ENCODE measurements around the gene OR13C5.

The OR13C5 gene

GRCh38 chr9:104555521-104555920, 43.7 kb downstream of the OR13C5 start:
- Histone ChIP-seq H3K36me3 (ENCODE audit: control insufficient read depth, insufficient read depth, low read length) (no peaks in the 10 kb centered on the region), H3K4me3 (ENCODE audit: low read length) (no peak overlapping the region), H3K9me3 (ENCODE audit: control insufficient read depth, insufficient read depth, low read length) (no peaks in the 10 kb centered on the region), H3K4me1 (ENCODE audit: control insufficient read depth, insufficient read depth, low read length) (no peaks in the 10 kb centered on the region), H3K27me3 (ENCODE audit: control insufficient read depth, insufficient read depth, low read length) (no peaks in the 10 kb centered on the region), H3K27ac (ENCODE audit: low read length) (no peak overlapping the region)
- DNase-seq (ENCODE audit: low read depth, low spot score), result no peak
- WGBS (ENCODE audit: insufficient coverage, insufficient read length), result no CpG with 5 or more reads among the region's 1 CpG

GRCh38 chr9:104553261-104553660, 46.0 kb downstream of the OR13C5 start:
- Histone ChIP-seq H3K36me3 (ENCODE audit: control insufficient read depth, insufficient read depth, low read length) (no peaks in the 10 kb centered on the region), H3K27me3 (ENCODE audit: control insufficient read depth, insufficient read depth, low read length) (no peaks in the 10 kb centered on the region), H3K9me3 (ENCODE audit: control insufficient read depth, insufficient read depth, low read length) (no peaks in the 10 kb centered on the region), H3K4me1 (ENCODE audit: control insufficient read depth, insufficient read depth, low read length) (no peaks in the 10 kb centered on the region), H3K4me3 (ENCODE audit: low read length) (no peak overlapping the region), H3K27ac (ENCODE audit: low read length) (no peak overlapping the region)
- WGBS (ENCODE audit: insufficient coverage, insufficient read length), result no CpG with 5 or more reads among the region's 1 CpG
- no peak for DNase-seq (ENCODE audit: low read depth, low spot score)

All from iPS DF 6.9 (cell line).